G401 (cell line): ENCODE results near the gene HSPA12A. TPM values are rescaled to one million over a fixed set of nuclear protein-coding genes. Genes with fewer than 3 reads are reported as not detected.

Source experiments
- DNase-seq: peaks from one replicate; pipeline ENCODE4 v3.0.0-alpha.2; 2015; ENCODE audit warnings: low spot score
- in situ Hi-C: cut with HindIII; loops from 2 replicates; pipeline ENCODE4 v1.10.0; 2016; ENCODE audit warnings: low sequenced_read_pairs, mixed read lengths
- total RNA-seq: library from RNA; depleted of rRNA; stranded (reverse); fragments of >200 nt; shearing (Covaris generic); gene quantifications from 2 replicates; pipeline ENCODE4 v1.2.3, GENCODE V29; 2014

HSPA12A gene
- total RNA-seq, 1 experiment from 2014 or later, result 0.47 TPM

- DNase-seq, result no peak
- in situ Hi-C loops, result no loop called here
Measured at GRCh38 chr10:116748041-116748440, 5.7 kb upstream of the HSPA12A start.

- no peak for DNase-seq
- in situ Hi-C loops, result no loop called here
Measured at GRCh38 chr10:116747325-116747724, 5.0 kb upstream of the HSPA12A start.

GRCh38 chr10:116744885-116745284 is 2.5 kb upstream of the HSPA12A start:
- in situ Hi-C loops, result no loop called here
- DNase-seq, result no peak

- no peak for DNase-seq
- in situ Hi-C loops, result no loop called here
Measured at GRCh38 chr10:116744163-116744753, 1.9 kb upstream of the HSPA12A start.

DNA sequence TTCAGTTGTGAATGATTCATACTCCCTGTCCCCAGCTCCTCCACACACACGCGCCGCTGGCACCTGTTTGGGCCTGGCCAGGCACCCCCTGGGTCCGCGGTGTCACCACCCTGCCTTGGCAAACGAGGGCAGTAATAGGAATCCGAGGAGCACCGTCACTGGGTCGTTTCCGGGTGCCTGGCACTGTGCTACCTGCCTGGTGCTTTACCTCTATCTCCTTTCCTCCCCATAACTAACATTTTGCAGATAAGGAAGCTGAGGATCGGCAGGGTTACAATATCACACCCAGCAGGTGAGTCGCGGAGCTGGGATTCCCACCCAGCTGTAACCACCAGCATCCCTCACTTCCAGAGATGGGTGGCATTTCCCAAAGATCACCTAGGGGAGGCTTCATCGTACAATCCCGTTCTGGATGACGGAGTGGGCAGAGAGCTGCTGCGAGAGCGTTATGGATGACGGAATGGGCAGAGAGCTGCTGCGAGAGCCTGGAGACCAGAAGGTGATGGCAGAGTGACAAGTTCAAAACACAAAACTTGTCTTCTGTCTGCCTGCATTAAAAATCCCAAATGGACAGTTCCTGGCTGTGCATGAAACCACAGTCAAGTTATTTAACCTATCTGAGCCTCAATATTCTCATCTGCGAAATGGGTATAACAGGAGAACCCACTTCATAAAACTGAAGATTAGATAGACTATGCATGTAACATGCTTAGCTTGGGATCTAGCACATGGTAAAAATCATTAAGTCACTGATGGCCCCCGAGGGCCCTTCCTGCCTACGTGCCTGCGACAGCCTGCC is 1.1 kb upstream of the HSPA12A start:
- no peak for DNase-seq
- in situ Hi-C loops, result no loop called here

DNA sequence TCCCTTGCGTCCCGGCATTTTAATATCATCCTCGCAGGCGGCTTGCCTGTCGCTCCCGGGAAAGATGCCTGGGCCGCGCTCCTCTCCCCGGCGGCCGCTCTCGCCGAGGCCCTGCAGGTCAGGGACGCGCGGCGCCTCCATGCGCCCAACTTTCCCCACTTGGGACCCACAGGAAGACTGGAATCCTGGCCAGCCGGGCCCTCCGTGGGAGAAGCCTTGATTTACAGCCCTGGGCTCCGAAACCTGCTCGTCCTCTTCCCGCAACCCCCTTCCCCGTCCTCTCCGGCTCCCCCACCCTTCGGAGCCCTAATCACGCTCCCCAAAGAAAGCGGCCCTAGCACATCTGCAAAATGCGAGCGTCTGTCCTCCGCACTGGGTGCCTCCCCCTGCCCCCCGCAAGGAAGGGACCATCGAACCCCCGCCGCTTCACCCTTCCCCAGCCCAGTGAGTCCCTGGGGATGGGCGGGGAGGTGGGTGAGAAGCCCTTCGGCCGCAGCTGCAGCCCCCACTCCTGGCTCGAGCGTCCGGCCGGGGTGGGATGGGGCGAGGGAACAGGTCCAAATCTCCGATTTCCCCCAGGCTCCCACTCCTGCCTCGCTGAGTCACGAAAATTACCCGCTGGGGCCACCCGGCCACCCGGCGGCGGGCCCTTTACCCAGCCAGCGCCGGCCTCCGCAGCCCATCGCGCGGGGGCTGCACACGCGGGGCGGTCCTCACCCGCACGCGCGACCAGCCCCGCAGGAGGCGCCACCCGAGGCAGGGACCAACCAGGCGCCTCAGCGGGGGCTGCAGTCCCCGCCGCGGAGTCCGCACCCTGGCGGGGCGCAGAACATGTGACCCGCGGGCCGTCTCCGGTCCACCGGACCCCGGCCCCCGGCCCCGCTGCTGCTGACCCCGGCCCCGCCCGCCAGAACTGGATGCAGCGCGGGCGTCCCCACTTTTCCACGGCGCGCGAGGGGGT is 695 bp downstream of the HSPA12A start:
- DNase-seq, result no peak
- in situ Hi-C loops, result no loop called here

DNA sequence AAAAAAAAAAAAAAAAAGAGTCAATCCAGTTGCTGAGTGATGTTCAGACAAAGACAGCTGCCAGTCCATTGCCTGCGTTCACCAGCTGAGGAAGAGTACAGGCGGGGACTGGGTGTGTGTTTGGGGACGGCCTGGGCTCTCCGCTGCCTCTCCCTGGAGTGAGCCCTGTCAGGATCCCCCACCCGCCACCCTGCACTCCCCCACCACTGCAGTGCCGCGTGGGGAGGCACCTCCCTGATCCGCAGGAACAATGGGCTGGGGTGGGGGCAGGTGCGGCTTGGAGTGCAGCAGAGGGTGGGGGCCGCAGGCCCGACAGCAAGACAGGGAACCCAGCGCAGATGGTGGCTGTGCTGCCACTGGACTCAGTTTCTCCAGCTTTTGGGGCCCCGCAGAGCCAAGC is 1.4 kb downstream of the HSPA12A start:
- DNase-seq, result no peak
- in situ Hi-C loops, result no loop called here

DNA sequence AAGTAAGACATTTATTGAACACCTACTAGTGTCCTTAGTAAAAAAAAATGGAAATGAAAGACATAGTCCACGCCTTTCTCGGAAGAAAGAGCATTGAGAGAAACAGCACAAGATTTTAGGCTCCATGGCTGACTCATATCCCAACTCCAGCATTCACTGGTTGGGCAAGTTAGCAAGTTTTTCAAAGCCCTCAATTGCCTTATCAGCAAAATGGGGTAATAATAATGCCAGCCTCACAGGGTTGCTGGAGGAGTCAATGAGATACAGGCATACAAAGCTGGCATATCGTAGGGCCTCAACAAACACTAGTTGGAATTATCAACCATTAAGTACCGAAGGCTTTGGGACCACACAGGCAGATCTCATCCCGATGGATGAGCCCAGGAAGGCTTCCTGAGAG is 4.0 kb downstream of the HSPA12A start:
- in situ Hi-C loops, result no loop called here
- no peak for DNase-seq

GRCh38 chr10:116737627-116738327 is 4.6 kb downstream of the HSPA12A start:
- DNase-seq, result peak; percentile 72
- in situ Hi-C loops, result no loop called here

- in situ Hi-C loops, result no loop called here
Measured at GRCh38 chr10:116733566-116733965, 8.8 kb downstream of the HSPA12A start.

DNA sequence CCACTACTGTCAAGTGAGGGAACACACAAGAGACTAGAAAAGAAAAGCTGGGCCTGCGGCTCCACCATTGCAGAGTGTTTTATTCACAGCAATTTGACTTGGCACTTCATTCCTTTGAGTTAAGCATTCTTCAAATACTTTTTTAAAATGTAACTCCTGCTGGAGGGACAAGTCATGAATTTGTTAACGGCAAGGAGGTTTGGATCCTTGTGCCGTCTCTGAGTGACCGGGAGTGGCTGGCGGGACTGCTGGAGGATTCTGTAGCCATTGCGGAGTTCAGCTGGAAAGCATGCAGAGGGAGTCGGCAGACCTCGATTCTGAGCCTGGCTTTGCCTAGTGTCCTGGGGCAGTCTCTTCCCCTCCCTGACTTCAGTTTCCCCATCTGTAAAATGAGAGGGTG is 9.8 kb downstream of the HSPA12A start:
- DNase-seq, result no peak
- in situ Hi-C loops, result no loop called here

More at GRCh38 chr10:116733566-116733965, 8.8 kb downstream of the HSPA12A start:
- DNase-seq, result no peak

- in situ Hi-C loops, result no loop called here
- DNase-seq, result no peak
Measured at GRCh38 chr10:116730464-116731260, 11.7 kb downstream of the HSPA12A start.

DNA sequence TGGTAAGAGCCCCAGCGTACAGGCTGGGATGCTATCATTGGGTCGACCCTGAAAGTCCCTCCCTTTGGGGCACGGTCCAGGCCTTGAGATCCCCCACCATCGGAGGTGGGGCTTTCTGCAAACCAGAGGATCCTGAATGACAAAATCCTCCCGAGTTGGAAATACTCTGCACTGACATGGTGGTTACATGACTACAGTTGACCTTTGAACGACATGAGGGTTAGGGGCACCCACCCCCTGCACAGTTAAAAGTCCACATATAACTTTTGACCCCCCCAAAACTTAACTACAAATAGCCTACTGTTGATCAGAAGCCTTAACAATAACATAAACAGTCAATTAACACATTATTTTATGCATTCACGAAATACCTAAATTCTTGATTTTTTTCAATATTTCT is 13.1 kb downstream of the HSPA12A start:
- in situ Hi-C loops, result no loop called here
- no peak for DNase-seq

- in situ Hi-C loops, result no loop called here
- DNase-seq, result no peak
Measured at GRCh38 chr10:116728526-116729096, 13.8 kb downstream of the HSPA12A start.

DNA sequence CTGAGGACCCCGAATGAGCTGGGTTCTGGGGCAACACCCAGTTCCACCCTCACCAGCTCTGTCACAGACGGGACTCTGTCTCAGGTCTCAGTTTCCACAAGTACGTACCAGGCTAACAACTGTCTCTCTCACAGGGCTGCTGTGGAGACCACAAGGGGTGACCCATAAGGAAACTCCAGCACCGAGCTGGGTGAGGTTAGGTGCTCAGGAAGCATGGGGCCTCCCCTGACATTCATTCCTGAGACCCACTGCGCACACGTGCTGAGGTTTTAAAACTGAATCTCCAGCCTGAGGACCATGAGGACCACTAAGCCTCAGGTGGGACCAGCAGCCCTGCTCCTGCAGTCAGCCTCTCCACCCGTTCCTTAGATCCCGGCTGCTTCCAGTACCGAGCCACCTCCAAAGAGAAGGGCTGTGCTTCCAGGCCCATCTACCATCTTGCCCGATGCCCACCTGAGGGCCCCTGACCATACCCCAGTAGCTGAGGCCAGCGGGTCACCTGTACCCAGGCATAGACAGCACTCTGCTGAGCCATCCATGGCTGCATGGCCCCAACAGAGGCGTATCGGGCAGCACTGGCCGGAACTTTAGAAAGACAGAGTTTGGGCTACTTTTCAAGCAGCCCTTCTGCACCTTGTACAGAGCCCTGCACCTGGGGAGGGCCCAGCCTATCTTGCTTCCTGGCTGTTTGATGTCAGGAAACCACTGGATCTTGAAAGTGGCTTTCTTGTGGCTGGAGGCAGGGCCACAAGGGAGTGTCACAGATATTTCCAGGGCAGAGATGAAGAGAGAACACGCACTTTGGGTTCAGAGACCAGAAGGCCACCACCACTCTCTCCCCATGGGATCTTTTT is 18.7 kb downstream of the HSPA12A start:
- no peak for DNase-seq
- in situ Hi-C loops, result no loop called here

DNA sequence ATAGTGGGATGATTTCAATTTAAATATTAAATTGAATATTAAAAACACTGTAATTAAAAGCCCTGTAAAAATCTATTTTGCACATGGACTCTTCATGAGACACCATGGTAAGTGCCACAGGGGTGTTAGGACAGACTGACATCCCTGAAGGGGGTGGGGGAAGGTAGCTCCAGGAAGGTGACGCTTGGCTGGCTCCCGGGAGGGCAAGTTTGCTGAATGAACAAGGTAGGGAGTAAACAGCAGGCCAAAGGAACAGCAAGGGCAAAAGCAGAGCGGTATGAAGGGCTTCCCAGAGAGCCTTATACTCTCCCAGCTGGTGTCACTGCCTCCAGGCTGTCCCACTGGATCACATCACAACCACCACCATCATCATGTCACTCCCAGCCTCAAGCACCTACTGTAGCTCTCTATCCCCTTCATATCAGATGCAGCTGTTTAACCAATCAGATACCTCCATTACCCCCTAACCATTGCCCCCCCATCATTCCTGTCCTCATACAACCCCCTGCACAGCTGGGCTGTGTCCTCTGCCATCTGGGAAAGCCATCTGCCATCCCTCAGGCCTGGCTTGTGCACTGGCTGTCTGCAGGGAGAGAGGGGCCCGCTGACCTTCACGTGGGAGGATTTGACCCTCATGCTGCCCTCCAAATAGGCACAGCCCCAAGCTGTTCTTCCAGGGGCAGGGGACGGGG is 19.5 kb downstream of the HSPA12A start:
- DNase-seq, result no peak
- in situ Hi-C loops, result no loop called here
